ENCODE results near the gene HCFC2. TPM values are rescaled to one million over a fixed set of nuclear protein-coding genes. Genes with fewer than 3 reads are reported as not detected.
"Not testable (repeated sequence)": the region's sequence is repeated elsewhere in the genome, so short reads cannot be mapped to it uniquely, and the experiment has no call there.

The HCFC2 gene
- 1 to 10 TPM; 8.3 to 8.6 TPM for total RNA-seq

- CTCF ChIA-PET = interaction anchor here (0.8 to 4.5 kb wide), 5 partner anchors 20 to 180 kb away, joined by 3 to 45 read pairs (median 3); no protein-coding TSS in a partner anchor
- Mint-ChIP-seq H3K27ac (peak within 1 kb of the TSS; percentile 92), H3K9me3 (no peaks in the 10 kb centered on the region), H3K4me3 (peak within 1 kb of the TSS; percentile 93), H3K27me3 (peaks cover 7% of the 10 kb centered on the region), H3K36me3 (ENCODE audit: low read depth) (peaks cover 2% of the 10 kb centered on the region), H3K4me1 (ENCODE audit: low read depth) (peaks cover 16% of the 10 kb centered on the region)
- POLR2A ChIA-PET = interaction anchor here (0.6 to 1.9 kb wide), 12 partner anchors 11 to 223 kb away, joined by 3 to 6 read pairs (median 4); a partner anchor contains a TSS
- ATAC-seq (peak; percentile 96), DNase-seq (peak; percentile 91)
- intact Hi-C loops (cut with micrococcal nuclease) = no loop called here
- TF ChIP-seq CTCF (IDR thresholded peaks at IDR 0.05) = no peak
Observed at GRCh38 chr12:104064031-104064841, at the start of gene HCFC2. Gene HCFC2 (plus strand): TSS chr12:104064531. CDS start chr12:104064561, 30 bp downstream.

- H3K36me3 Mint-ChIP-seq (ENCODE audit: low read depth); H3K9me3 Mint-ChIP-seq; H3K27ac Mint-ChIP-seq; H3K4me1 Mint-ChIP-seq (ENCODE audit: low read depth); ATAC-seq; H3K4me3 Mint-ChIP-seq; DNase-seq; intact Hi-C loops (cut with micrococcal nuclease); H3K27me3 Mint-ChIP-seq; CTCF ChIA-PET; POLR2A ChIA-PET: not testable (repeated sequence)
Observed at GRCh38 chr12:104021862-104022261, 42.5 kb upstream of the HCFC2 start.

- H3K27me3 Mint-ChIP-seq = peaks cover 10% of the 10 kb centered on the region
- H3K4me3 Mint-ChIP-seq = no peak overlapping the region
- intact Hi-C loops (cut with micrococcal nuclease) = no loop called here
- no peak overlapping the region for H3K27ac Mint-ChIP-seq
- DNase-seq (no peak), ATAC-seq (no peak)
- TF ChIP-seq CTCF (IDR thresholded peaks at IDR 0.05) = no peak
- H3K9me3 Mint-ChIP-seq = no peaks in the 10 kb centered on the region
- H3K36me3 Mint-ChIP-seq (ENCODE audit: low read depth) = no peaks in the 10 kb centered on the region
- H3K4me1 Mint-ChIP-seq (ENCODE audit: low read depth) = no peaks in the 10 kb centered on the region
- ChIA-PET CTCF (no interaction called here), POLR2A (no interaction called here)
Observed at GRCh38 chr12:104022786-104023185, 41.5 kb upstream of the HCFC2 start.

GRCh38 chr12:104023710-104024109 is 40.6 kb upstream of the HCFC2 start:
- H3K4me1 Mint-ChIP-seq (ENCODE audit: low read depth) = no peaks in the 10 kb centered on the region
- H3K27ac Mint-ChIP-seq = no peak overlapping the region
- H3K9me3 Mint-ChIP-seq = no peaks in the 10 kb centered on the region
- H3K36me3 Mint-ChIP-seq (ENCODE audit: low read depth) = no peaks in the 10 kb centered on the region
- ChIA-PET POLR2A (no interaction called here), CTCF (no interaction called here)
- DNase-seq = no peak
- TF ChIP-seq CTCF (IDR thresholded peaks at IDR 0.05) = no peak
- H3K4me3 Mint-ChIP-seq = no peak overlapping the region
- intact Hi-C loops (cut with micrococcal nuclease) = no loop called here
- no peak for ATAC-seq
- peaks cover 10% of the 10 kb centered on the region for H3K27me3 Mint-ChIP-seq

GRCh38 chr12:104024348-104024747 is 40.0 kb upstream of the HCFC2 start:
- Mint-ChIP-seq H3K27ac (no peak overlapping the region), H3K4me1 (ENCODE audit: low read depth) (no peaks in the 10 kb centered on the region), H3K36me3 (ENCODE audit: low read depth) (no peaks in the 10 kb centered on the region), H3K4me3 (no peak overlapping the region), H3K9me3 (no peaks in the 10 kb centered on the region), H3K27me3 (peaks cover 8% of the 10 kb centered on the region)
- intact Hi-C loops (cut with micrococcal nuclease) = no loop called here
- CTCF ChIA-PET = no interaction called here
- POLR2A ChIA-PET = no interaction called here
- TF ChIP-seq CTCF (IDR thresholded peaks at IDR 0.05) = no peak
- DNase-seq (no peak), ATAC-seq (no peak)
